Sigmoid colon (tissue), 7 donors: ENCODE results near the gene EPG5. TPM values are rescaled to one million over a fixed set of nuclear protein-coding genes. Genes with fewer than 3 reads are reported as not detected.

ENCODE experiments used
- DNase-seq: peaks from one replicate; pipeline ENCODE4 v3.0.0-alpha.2; 2019
- H3K27ac ChIP-seq, 4 donors: fragments of 200-600 bp; sonication (generic); one replicate each; pipeline ENCODE4 v1.5.1; 2016 to 2019; ENCODE audit warnings: mild to moderate bottlenecking in 1 of 4
- H3K27me3 ChIP-seq, 3 donors: fragments of 200-600 bp; sonication (generic); one replicate each; pipeline ENCODE4 v1.5.1; 2019; ENCODE audit warnings: mild to moderate bottlenecking in 1 of 3
- H3K36me3 ChIP-seq, 4 donors: fragments of 200-600 bp; sonication (generic); one replicate each; pipeline ENCODE4 v1.5.1; 2016 to 2019
- H3K4me1 ChIP-seq, 4 donors: fragments of 200-600 bp; sonication (generic); one replicate each; pipeline ENCODE4 v1.5.1; 2017 to 2019
- H3K4me3 ChIP-seq, 4 donors: fragments of 200-600 bp; sonication (generic); one replicate each; pipeline ENCODE4 v1.5.1; 2017 to 2019; ENCODE audit warnings: mild to moderate bottlenecking in 2 of 4, moderate library complexity in 1 of 4
- H3K9me3 ChIP-seq, 4 donors: fragments of 200-600 bp in 3 of 4; sonication (generic) in 3 of 4; one replicate each; pipeline versions ENCODE4 v1.5.1 to v1.6.1; 2013 to 2019
- CTCF ChIP-seq, 4 experiments: fragments of 450-650 bp in 3 of 4; fragments of 200-600 bp in 1 of 4; IDR thresholded peaks; one replicate each; pipeline ENCODE4 v1.5.1; 2016 to 2019; ENCODE audit warnings: antibody characterized with exemption in 4 of 4, mild to moderate bottlenecking in 3 of 4, moderate library complexity in 2 of 4
- EP300 ChIP-seq, 4 donors: sonication (generic); formaldehyde crosslinking; IDR thresholded peaks; one replicate each; pipeline ENCODE4 v1.6.1; 2017; ENCODE audit warnings: antibody characterized with exemption in 4 of 4
- POLR2A ChIP-seq, 2 donors: fragments of 450-650 bp; IDR thresholded peaks; one replicate each; pipeline ENCODE4 v1.6.1; 2016; ENCODE audit warnings: antibody characterized with exemption in 2 of 2, mild to moderate bottlenecking in 2 of 2, moderate library complexity in 2 of 2
- POLR2AphosphoS5 ChIP-seq, 4 donors: sonication (generic); formaldehyde crosslinking; IDR thresholded peaks; one replicate each; pipeline ENCODE4 v1.6.1; 2017; ENCODE audit warnings: antibody characterized with exemption in 4 of 4
- WGBS, 2 donors: extraction: QIAGEN DNeasy Blood & Tissue Kit; methylation state at CpG; one replicate each; pipeline ENCODE4 v1.1.7; 2013; 5-methylcytosine and 5-hydroxymethylcytosine counted together
- intact Hi-C: fragments of 100-400 bp; cut with DNase I; formaldehyde crosslinking; loops from one replicate; pipeline ENCODE4 v1.15.1; 2023
- polyA plus RNA-seq, 3 donors: library from polyadenylated mRNA; stranded (reverse); fragments of 200-250 nt; gene quantifications; one replicate each; pipeline ENCODE4 v1.2.3, GENCODE V29; 2013
- total RNA-seq, 4 donors: library from RNA; depleted of rRNA; stranded (reverse); fragments of >200 nt; gene quantifications; one replicate each; pipeline ENCODE4 v1.1.0, GENCODE V29; 2016
- donor health status: healthy with polysubstance abuse.
- donor health status: Bipolar disorder and iron deficiency.
- donor health status: healthy.

EPG5 gene
- total and polyA plus RNA-seq, 7 donors: 3.7 to 29.1 (median 17.1) TPM

- H3K36me3 ChIP-seq: peaks cover 22 to 91% (median 63%) of the 10 kb centered on the region in 4 donors
- TF ChIP-seq POLR2AphosphoS5 (IDR thresholded peaks at IDR 0.05): no peak
- no peak for TF ChIP-seq CTCF (IDR thresholded peaks at IDR 0.05)
- no peak for TF ChIP-seq POLR2A (IDR thresholded peaks at IDR 0.05)
- TF ChIP-seq EP300 (IDR thresholded peaks at IDR 0.05): no peak
Observed at GRCh38 chr18:45940724-45941123, 26.4 kb downstream of the EPG5 start.

DNA sequence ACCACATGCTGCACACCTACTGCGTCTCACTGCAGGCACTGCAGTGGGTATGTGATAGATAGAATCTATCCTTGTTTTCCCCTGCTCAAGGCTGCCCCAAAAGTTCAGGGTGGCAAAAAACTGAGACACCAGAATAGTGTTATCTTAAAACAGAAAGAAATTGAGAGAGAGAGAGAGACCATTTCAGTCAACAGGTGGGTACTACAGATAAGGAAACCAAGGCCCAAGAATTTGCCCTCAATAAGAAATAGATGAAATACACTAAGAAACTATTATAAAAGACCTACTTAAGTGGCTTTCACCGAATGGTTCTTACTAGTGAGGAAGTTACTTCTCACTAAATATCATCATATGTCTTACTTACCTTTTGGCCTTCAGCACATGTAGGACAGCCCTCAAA, 27.9 kb downstream of the EPG5 start:
- H3K27me3 ChIP-seq: no peaks in the 10 kb centered on the region
- TF ChIP-seq EP300 (IDR thresholded peaks at IDR 0.05): no peak
- TF ChIP-seq CTCF (IDR thresholded peaks at IDR 0.05): no peak
- TF ChIP-seq POLR2AphosphoS5 (IDR thresholded peaks at IDR 0.05): no peak
- TF ChIP-seq POLR2A (IDR thresholded peaks at IDR 0.05): no peak
- H3K36me3 ChIP-seq: peaks cover 22 to 87% (median 50%) of the 10 kb centered on the region in 4 donors
- H3K4me1 ChIP-seq: no peaks in the 10 kb centered on the region
- no peak for DNase-seq
- intact Hi-C loops: no loop called here
- H3K4me3 ChIP-seq: no peak overlapping the region
- H3K27ac ChIP-seq: no peak overlapping the region
- 93 to 97% methylated on average over 2 of the region's 2 CpGs for WGBS, 2 donors
- H3K9me3 ChIP-seq: no peaks in the 10 kb centered on the region

More at GRCh38 chr18:45940724-45941123, 26.4 kb downstream of the EPG5 start:
- Histone ChIP-seq H3K4me3 (no peak overlapping the region), H3K9me3 (no peaks in the 10 kb centered on the region), H3K4me1 (no peaks in the 10 kb centered on the region), H3K27me3 (no peaks in the 10 kb centered on the region), H3K27ac (no peak overlapping the region)
- 86 to 91% methylated on average over 2 of the region's 2 CpGs for WGBS, 2 donors
- no peak for DNase-seq
- intact Hi-C loops: no loop called here

GRCh38 chr18:45938488-45938935, 28.6 kb downstream of the EPG5 start:
- no peak for DNase-seq
- TF ChIP-seq CTCF (IDR thresholded peaks at IDR 0.05): no peak
- no peak for TF ChIP-seq POLR2A (IDR thresholded peaks at IDR 0.05)
- 50 to 90% methylated on average over 2 of the region's 2 CpGs for WGBS, 2 donors
- no peaks in the 10 kb centered on the region for H3K27me3 ChIP-seq
- peaks cover 22 to 87% (median 44%) of the 10 kb centered on the region in 4 donors for H3K36me3 ChIP-seq
- no peaks in the 10 kb centered on the region for H3K4me1 ChIP-seq
- intact Hi-C loops: no loop called here
- no peaks in the 10 kb centered on the region for H3K9me3 ChIP-seq
- no peak overlapping the region for H3K27ac ChIP-seq
- no peak overlapping the region for H3K4me3 ChIP-seq

- no peaks in the 10 kb centered on the region for H3K9me3 ChIP-seq
- no peaks in the 10 kb centered on the region for H3K4me1 ChIP-seq
- no peaks in the 10 kb centered on the region for H3K27me3 ChIP-seq
- H3K27ac ChIP-seq: no peak overlapping the region
- no peak for DNase-seq
- no peak for TF ChIP-seq POLR2A (IDR thresholded peaks at IDR 0.05)
- TF ChIP-seq POLR2AphosphoS5 (IDR thresholded peaks at IDR 0.05): no peak
- no peak for TF ChIP-seq EP300 (IDR thresholded peaks at IDR 0.05)
- TF ChIP-seq CTCF (IDR thresholded peaks at IDR 0.05): no peak
- H3K4me3 ChIP-seq: no peak overlapping the region
- intact Hi-C loops: no loop called here
- peaks cover 7 to 86% (median 28%) of the 10 kb centered on the region in 4 donors for H3K36me3 ChIP-seq
- WGBS, 2 donors: 90% methylated on average over 3 of the region's 3 CpGs
Observed at GRCh38 chr18:45935591-45936335, 31.4 kb downstream of the EPG5 start.
